Choroid plexus epithelial cell (primary cell): ENCODE results near the gene SH3GL2.

Experiments used
- DNase-seq: peaks from one replicate; pipeline ENCODE4 v3.0.0-alpha.2; 2010; ENCODE audit warnings: low read depth
- H3K4me3 ChIP-seq: 2 replicates; pipeline ENCODE4 v1.5.1; 2011; ENCODE audit warnings: low read depth, mild to moderate bottlenecking, control low read depth, low read length, moderate library complexity
- CTCF ChIP-seq: conservative IDR thresholded peaks from 2 replicates; pipeline ENCODE4 v1.5.1; 2011; ENCODE audit warnings: low read depth, mild to moderate bottlenecking, control low read depth, inconsistent platforms, low read length, moderate library complexity

The SH3GL2 gene

GRCh38 chr9:17604556-17604955 lies 25.7 kb downstream of the SH3GL2 start:
- no peak overlapping the region for H3K4me3 ChIP-seq
- no peak for DNase-seq
- TF ChIP-seq CTCF: no peak

- no peak for TF ChIP-seq CTCF
- no peak for DNase-seq
Observed at GRCh38 chr9:17609312-17610005, 30.6 kb downstream of the SH3GL2 start.

GRCh38 chr9:17611342-17611741 lies 32.5 kb downstream of the SH3GL2 start:
- no peak overlapping the region for H3K4me3 ChIP-seq
- no peak for TF ChIP-seq CTCF
- no peak for DNase-seq

More at GRCh38 chr9:17609312-17610005, 30.6 kb downstream of the SH3GL2 start:
- no peak overlapping the region for H3K4me3 ChIP-seq

GRCh38 chr9:17611917-17612316 lies 33.1 kb downstream of the SH3GL2 start:
- no peak overlapping the region for H3K4me3 ChIP-seq
- TF ChIP-seq CTCF: no peak

GRCh38 chr9:17613758-17614157 lies 34.9 kb downstream of the SH3GL2 start:
- no peak overlapping the region for H3K4me3 ChIP-seq
- DNase-seq: peak; percentile 36
- TF ChIP-seq CTCF: no peak

More at GRCh38 chr9:17611917-17612316, 33.1 kb downstream of the SH3GL2 start:
- DNase-seq: no peak

- no peak for DNase-seq
- TF ChIP-seq CTCF: no peak
- H3K4me3 ChIP-seq: no peak overlapping the region
Observed at GRCh38 chr9:17614250-17614649, 35.4 kb downstream of the SH3GL2 start.

- TF ChIP-seq CTCF: no peak
- DNase-seq: no peak
- H3K4me3 ChIP-seq: no peak overlapping the region
Observed at GRCh38 chr9:17614903-17615302, 36.0 kb downstream of the SH3GL2 start.
